Breast epithelium (tissue), 4 donors: ENCODE measurements around the gene ATRNL1. TPM values are rescaled to one million over a fixed set of nuclear protein-coding genes. Genes with fewer than 3 reads are reported as not detected.
"Not testable (repeated sequence)": the region's sequence is repeated elsewhere in the genome, so short reads cannot be mapped to it uniquely, and the experiment has no call there.

Experiments used
- DNase-seq, 2 donors: peaks; one replicate each; pipeline ENCODE4 v3.0.0-alpha.2; 2019; ENCODE audit warnings: low spot score in 2 of 2
- H3K27ac ChIP-seq, 2 donors: fragments of 200-600 bp; sonication (generic) in 1 of 2; one replicate each; pipeline ENCODE4 v1.5.1; 2016 to 2019; ENCODE audit warnings: mild to moderate bottlenecking in 1 of 2
- H3K27me3 ChIP-seq, 2 donors: fragments of 200-600 bp; sonication (generic) in 1 of 2; one replicate each; pipeline versions ENCODE4 v1.5.1 to v1.6.0; 2017 to 2019; ENCODE audit warnings: control low read depth in 1 of 2, mild to moderate bottlenecking in 1 of 2
- H3K36me3 ChIP-seq: fragments of 200-600 bp; one replicate; pipeline ENCODE4 v1.5.1; 2019
- H3K4me1 ChIP-seq, 2 donors: fragments of 200-600 bp; sonication (generic); one replicate each; pipeline ENCODE4 v1.5.1; 2016 to 2019; ENCODE audit warnings: control low read depth in 1 of 2
- H3K4me3 ChIP-seq, 3 donors: fragments of 200-600 bp; sonication (generic); 1 replicate in 2 of 3; 2 replicates in 1 of 3; pipeline ENCODE4 v1.5.1; 2016 to 2019; ENCODE audit warnings: mild to moderate bottlenecking in 3 of 3, moderate library complexity in 2 of 3
- H3K9me3 ChIP-seq, 2 donors: fragments of 200-600 bp; sonication (generic) in 1 of 2; one replicate each; pipeline ENCODE4 v1.5.1; 2016 to 2019; ENCODE audit warnings: control low read depth in 1 of 2
- CTCF ChIP-seq, 3 donors: fragments of 450-650 bp; IDR thresholded peaks; one replicate each; pipeline ENCODE4 v1.5.1; 2016 to 2017; ENCODE audit warnings: antibody characterized with exemption in 3 of 3, mild to moderate bottlenecking in 3 of 3, moderate library complexity in 3 of 3
- POLR2A ChIP-seq: fragments of 450-650 bp; IDR thresholded peaks from one replicate; pipeline ENCODE4 v1.6.1; 2016; ENCODE audit warnings: antibody characterized with exemption, mild to moderate bottlenecking, moderate library complexity
- POLR2AphosphoS5 ChIP-seq, 3 donors: sonication (generic); formaldehyde crosslinking; IDR thresholded peaks; one replicate each; pipeline ENCODE4 v1.6.1; 2017; ENCODE audit warnings: antibody characterized with exemption in 3 of 3
- intact Hi-C: fragments of 100-400 bp; cut with DNase I; formaldehyde crosslinking; loops from one replicate; pipeline ENCODE4 v1.15.1; 2023; ENCODE audit warnings: low total_unique reads
- total RNA-seq, 3 donors: library from RNA; depleted of rRNA; stranded (reverse); fragments of >200 nt; gene quantifications; one replicate each; pipeline ENCODE4 v1.1.0, GENCODE V29; 2016

ATRNL1 gene
- total RNA-seq, 3 donors from 2014 or later = 0.16 to 11.4 (median 2.9) TPM

- H3K4me3 ChIP-seq = no peak overlapping the region
- no peak for DNase-seq
- peaks cover 0 to 6% of the 10 kb centered on the region in 2 donors for H3K27me3 ChIP-seq
- H3K27ac ChIP-seq = no peak overlapping the region
- no peaks in the 10 kb centered on the region for H3K36me3 ChIP-seq
- no peaks in the 10 kb centered on the region for H3K4me1 ChIP-seq
- intact Hi-C loops = no loop called here
- TF ChIP-seq POLR2A = no peak
- TF ChIP-seq POLR2AphosphoS5 (IDR thresholded peaks at IDR 0.05) = no peak
- TF ChIP-seq CTCF (IDR thresholded peaks at IDR 0.05) = no peak
- no peaks in the 10 kb centered on the region for H3K9me3 ChIP-seq
Measured at GRCh38 chr10:115095758-115096157, 2.6 kb downstream of the ATRNL1 start.

DNA sequence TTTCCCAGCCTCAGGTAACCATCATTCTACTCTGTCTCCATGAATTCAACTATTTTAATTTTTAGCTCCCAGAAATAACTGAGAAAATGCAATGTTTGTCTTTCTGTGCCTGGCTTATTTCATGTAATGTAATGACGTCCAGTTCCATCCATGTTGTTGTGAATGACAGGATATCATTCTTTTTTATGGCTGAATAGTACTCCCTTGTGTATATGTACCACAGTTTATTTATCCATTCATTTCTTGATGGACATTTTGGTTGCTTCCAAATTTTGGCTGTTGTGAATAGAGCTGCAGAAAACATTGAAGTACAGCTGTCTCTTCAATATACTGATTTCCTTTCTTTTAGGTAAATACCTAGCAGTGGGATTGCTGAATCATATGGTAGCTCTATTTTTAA, 10.5 kb downstream of the ATRNL1 start:
- no peaks in the 10 kb centered on the region for H3K36me3 ChIP-seq
- no peak for DNase-seq
- H3K27ac ChIP-seq = no peak overlapping the region
- TF ChIP-seq POLR2AphosphoS5 (IDR thresholded peaks at IDR 0.05) (no peak), CTCF (IDR thresholded peaks at IDR 0.05) (no peak), POLR2A (no peak)
- H3K4me1 ChIP-seq = no peaks in the 10 kb centered on the region
- intact Hi-C loops = no loop called here
- no peaks in the 10 kb centered on the region for H3K27me3 ChIP-seq
- H3K9me3 ChIP-seq = peaks cover 9% of the 10 kb centered on the region in 2 donors
- H3K4me3 ChIP-seq = no peak overlapping the region

GRCh38 chr10:115105411-115105810, 12.2 kb downstream of the ATRNL1 start:
- H3K27ac ChIP-seq, H3K36me3 ChIP-seq, H3K4me1 ChIP-seq, H3K9me3 ChIP-seq, H3K4me3 ChIP-seq, H3K27me3 ChIP-seq, intact Hi-C loops, DNase-seq: not testable (repeated sequence)

- no peak for DNase-seq
- intact Hi-C loops = no loop called here
- Histone ChIP-seq H3K27ac (no peak overlapping the region), H3K9me3 (peaks cover 9% of the 10 kb centered on the region in 2 donors), H3K27me3 (no peaks in the 10 kb centered on the region), H3K4me1 (no peaks in the 10 kb centered on the region), H3K4me3 (no peak overlapping the region), H3K36me3 (no peaks in the 10 kb centered on the region)
- TF ChIP-seq CTCF (IDR thresholded peaks at IDR 0.05) (no peak), POLR2AphosphoS5 (IDR thresholded peaks at IDR 0.05) (no peak), POLR2A (no peak)
Measured at GRCh38 chr10:115107830-115108229, 14.7 kb downstream of the ATRNL1 start.

DNA sequence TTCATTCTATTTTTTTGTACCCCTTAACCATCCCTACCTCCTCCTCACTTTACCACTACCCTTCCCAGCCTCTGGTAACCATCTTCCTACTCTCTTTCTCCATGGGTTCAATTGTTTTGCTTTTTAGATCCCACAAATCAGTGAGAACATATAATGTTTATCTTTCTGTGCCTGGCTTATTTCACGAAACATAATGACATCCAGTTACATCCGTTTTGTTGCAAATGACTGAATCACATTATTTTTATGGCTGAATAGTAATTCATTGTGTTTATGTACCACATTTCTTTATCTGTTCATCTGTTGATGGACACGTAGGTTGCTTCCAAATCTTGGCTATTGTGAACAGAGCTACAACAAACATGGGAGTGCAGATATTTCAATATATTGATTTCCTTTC, 24.1 kb downstream of the ATRNL1 start:
- intact Hi-C loops = no loop called here
- Histone ChIP-seq H3K27me3 (no peaks in the 10 kb centered on the region), H3K4me1 (no peaks in the 10 kb centered on the region), H3K9me3 (no peaks in the 10 kb centered on the region), H3K36me3 (peaks cover 4% of the 10 kb centered on the region), H3K27ac (no peak overlapping the region), H3K4me3 (no peak overlapping the region)
- DNase-seq = no peak
- TF ChIP-seq CTCF (IDR thresholded peaks at IDR 0.05) (no peak), POLR2AphosphoS5 (IDR thresholded peaks at IDR 0.05) (no peak), POLR2A (no peak)

DNA sequence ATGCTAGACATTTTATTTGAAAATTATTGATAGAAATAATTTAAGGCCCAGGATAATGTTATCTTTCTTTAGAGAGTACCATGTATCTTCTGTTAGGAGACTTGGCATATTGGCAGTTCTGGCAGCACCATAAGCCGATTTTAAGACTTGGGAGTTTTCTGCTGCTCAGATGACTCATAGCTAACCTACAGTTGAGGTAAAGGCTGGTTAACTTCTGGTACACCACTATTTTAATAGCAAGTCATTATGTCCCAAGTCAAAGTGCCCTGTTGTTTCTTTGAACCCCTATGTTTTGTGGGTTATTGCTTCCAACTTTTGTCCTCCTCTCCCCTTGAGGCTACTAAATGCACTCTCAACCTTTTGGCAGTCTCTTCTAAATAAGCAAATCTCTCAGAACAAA, 25.2 kb downstream of the ATRNL1 start:
- Histone ChIP-seq H3K9me3 (no peaks in the 10 kb centered on the region), H3K36me3 (peaks cover 4% of the 10 kb centered on the region), H3K4me1 (no peaks in the 10 kb centered on the region), H3K4me3 (no peak overlapping the region), H3K27ac (no peak overlapping the region), H3K27me3 (no peaks in the 10 kb centered on the region)
- no peak for DNase-seq
- intact Hi-C loops = no loop called here
- TF ChIP-seq POLR2AphosphoS5 (IDR thresholded peaks at IDR 0.05) (no peak), CTCF (IDR thresholded peaks at IDR 0.05) (no peak), POLR2A (no peak)
